DOHH2 (cell line): ENCODE measurements around the gene FAM229A.

Experiments used
- CTCF ChIP-seq: fragments of 200-600 bp; sonication (generic); IDR thresholded peaks from one replicate; pipeline ENCODE4 v1.5.1; 2014; ENCODE audit warnings: antibody characterized with exemption, mild to moderate bottlenecking, low read depth, low read length; ENCODE audit not compliant: poor library complexity, severe bottlenecking
- EZH2phosphoT487 ChIP-seq: fragments of 200-600 bp; sonication (generic); IDR thresholded peaks from 2 replicates; pipeline ENCODE4 v1.6.1; 2017; ENCODE audit warnings: borderline replicate concordance, mild to moderate bottlenecking, antibody characterized with exemption, low read length, moderate library complexity, mixed read lengths

- TF ChIP-seq CTCF, result no peak
- no peak for TF ChIP-seq EZH2phosphoT487
Observed at GRCh38 chr1:32406629-32407111, 44.4 kb upstream of the FAM229A start.
